H54 (cell line): ENCODE data around the gene PGGHG.

ENCODE experiments used
- DNase-seq: peaks from one replicate; pipeline ENCODE4 v3.0.0; 2011; ENCODE audit warnings: low spot score, mixed read lengths; ENCODE audit not compliant: insufficient read length
- FAIRE-seq: peaks from 3 replicates; lab custom pipeline; 2011; peaks lifted over from hg19 to GRCh38; lab: Jason Lieb, UNC
- POLR2A ChIP-seq: IDR thresholded peaks from 2 replicates; pipeline ENCODE4 v1.6.1; 2011; ENCODE audit warnings: low read depth, mild to moderate bottlenecking, low read length

PGGHG gene

GRCh38 chr11:293852-294661 is 5.1 kb downstream of the PGGHG start:
- DNase-seq, result no peak
- TF ChIP-seq POLR2A, result no peak
- no peak for FAIRE-seq

GRCh38 chr11:294780-295179 is 5.9 kb downstream of the PGGHG start:
- no peak for DNase-seq
- no peak for TF ChIP-seq POLR2A

GRCh38 chr11:295351-296170 is 6.6 kb downstream of the PGGHG start:
- no peak for TF ChIP-seq POLR2A
- no peak for FAIRE-seq
- no peak for DNase-seq

More at GRCh38 chr11:294780-295179, 5.9 kb downstream of the PGGHG start:
- no peak for FAIRE-seq

GRCh38 chr11:296171-297050 is 7.5 kb downstream of the PGGHG start:
- DNase-seq, result no peak
- TF ChIP-seq POLR2A, result no peak
- no peak for FAIRE-seq

- FAIRE-seq, result no peak
- no peak for DNase-seq
- 0 out of 2 replicates have a peak, but pooled peaks have one; percentile 5 for TF ChIP-seq POLR2A
Observed at GRCh38 chr11:297051-297585, 8.2 kb downstream of the PGGHG start.

GRCh38 chr11:297586-298405 is 8.9 kb downstream of the PGGHG start:
- DNase-seq (no peak), FAIRE-seq (no peak)
- TF ChIP-seq POLR2A, result no peak

GRCh38 chr11:298406-299065 is 9.6 kb downstream of the PGGHG start:
- no peak for TF ChIP-seq POLR2A
- DNase-seq, result no peak
- FAIRE-seq, result no peak

GRCh38 chr11:299081-299891 is 10.4 kb downstream of the PGGHG start, which contains the start of gene IFITM5:
Gene IFITM5 (minus strand): TSS chr11:299526. CDS start chr11:299490, 36 bp downstream.
- no peak for TF ChIP-seq POLR2A
- DNase-seq, result no peak

GRCh38 chr11:299951-300735 is 11.2 kb downstream of the PGGHG start:
- FAIRE-seq (no peak), DNase-seq (no peak)
- TF ChIP-seq POLR2A, result no peak

More at GRCh38 chr11:299081-299891, 10.4 kb downstream of the PGGHG start, which contains the start of gene IFITM5:
- FAIRE-seq, result no peak

GRCh38 chr11:303363-303762 is 14.4 kb downstream of the PGGHG start:
- no peak for DNase-seq
- no peak for FAIRE-seq
- no peak for TF ChIP-seq POLR2A
